H1 (cell line): ENCODE measurements around the gene AK6. TPM values are rescaled to one million over a fixed set of nuclear protein-coding genes. Genes with fewer than 3 reads are reported as not detected.

Experiments used
- CTCF ChIA-PET: fragments of 300-600 bp; sonication (Branson Sonifier 250); formaldehyde crosslinking; loops from one replicate; lab custom pipeline; 2021; ENCODE audit not compliant: partially characterized antibody; lab: Charles Lee
- POLR2A ChIA-PET: fragments of 300-600 bp; sonication (Branson Sonifier 250); formaldehyde crosslinking; loops from one replicate; lab custom pipeline; 2021; ENCODE audit warnings: inconsistent platforms; ENCODE audit not compliant: partially characterized antibody; lab: Charles Lee
- DNase-seq, 2 experiments: peaks; one replicate each; pipeline versions ENCODE4 v3.0.0 to v3.0.0-alpha.2; 2010 to 2022; ENCODE audit warnings: low spot score in 2 of 2, low read depth in 1 of 2, mixed read lengths in 1 of 2
- FAIRE-seq: peaks from 2 replicates; lab custom pipeline; 2011; peaks lifted over from hg19 to GRCh38; lab: Jason Lieb, UNC
- H2AFZ ChIP-seq: 2 replicates; pipeline ENCODE4 v1.8.1; 2012; ENCODE audit warnings: low read length, inconsistent platforms
- H2AK5ac ChIP-seq: 2 replicates; pipeline ENCODE4 v1.6.1; 2013; ENCODE audit warnings: low read depth, low read length
- H2BK120ac ChIP-seq: replicated peaks from 2 replicates; pipeline ENCODE3; 2013; ENCODE audit warnings: low read depth, low read length, inconsistent platforms
- H2BK12ac ChIP-seq: 2 replicates; pipeline ENCODE4 v1.6.1; 2013; ENCODE audit warnings: low read depth, low read length
- H2BK15ac ChIP-seq: 2 replicates; pipeline ENCODE4 v1.6.1; 2013; ENCODE audit warnings: low read length
- H2BK20ac ChIP-seq: 2 replicates; pipeline ENCODE4 v1.6.1; 2013; ENCODE audit warnings: low read length
- H2BK5ac ChIP-seq: 2 replicates; pipeline ENCODE4 v1.6.1; 2013; ENCODE audit warnings: low read depth, low read length
- H3K14ac ChIP-seq: 2 replicates; pipeline ENCODE4 v1.6.1; 2013; ENCODE audit warnings: inconsistent platforms; ENCODE audit not compliant: insufficient read length
- H3K18ac ChIP-seq: 2 replicates; pipeline ENCODE4 v1.6.1; 2013; ENCODE audit warnings: low read length; ENCODE audit errors: extremely low read depth
- H3K23ac ChIP-seq: 2 replicates; pipeline ENCODE4 v1.6.1; 2013; ENCODE audit warnings: inconsistent platforms; ENCODE audit not compliant: insufficient read length
- H3K23me2 ChIP-seq: 2 replicates; pipeline ENCODE4 v1.6.1; 2013; ENCODE audit warnings: low read depth, low read length
- H3K27ac ChIP-seq: 2 replicates; pipeline ENCODE4 v1.6.1; 2011; ENCODE audit warnings: low read depth, low read length, inconsistent platforms
- H3K27me3 ChIP-seq, 4 experiments: replicated peaks in 1 of 4; 1 replicate in 1 of 4; 2 replicates in 3 of 4; pipeline versions ENCODE4 v1.6.1 to v1.8.1; 2011 to 2013; ENCODE audit warnings: low read length in 3 of 4, mild to moderate bottlenecking in 3 of 4, inconsistent platforms in 2 of 4, mixed read lengths in 2 of 4, moderate library complexity in 1 of 4; ENCODE audit not compliant: control insufficient read depth in 3 of 4, insufficient read depth in 3 of 4; ENCODE audit errors: extremely low read depth in 1 of 4
- H3K36me3 ChIP-seq, 4 experiments: 2 replicates each; pipeline versions ENCODE4 v1.6.1 to v1.8.1; 2011 to 2013; ENCODE audit warnings: mild to moderate bottlenecking in 4 of 4, low read length in 3 of 4, moderate library complexity in 2 of 4, control low read depth in 1 of 4, inconsistent platforms in 1 of 4; ENCODE audit not compliant: insufficient read depth in 4 of 4, control insufficient read depth in 2 of 4
- H3K4ac ChIP-seq: replicated peaks from 2 replicates; pipeline ENCODE3; 2013; ENCODE audit warnings: low read length, low read depth, mixed read lengths, inconsistent platforms; ENCODE audit not compliant: insufficient read length
- H3K4me1 ChIP-seq, 4 experiments: replicated peaks in 1 of 4; 1 replicate in 1 of 4; 2 replicates in 3 of 4; pipeline versions ENCODE4 v1.6.1 to v1.8.1; 2011 to 2013; ENCODE audit warnings: low read length in 3 of 4, inconsistent platforms in 2 of 4, mixed read lengths in 1 of 4; ENCODE audit not compliant: insufficient read depth in 4 of 4, control insufficient read depth in 3 of 4
- H3K4me2 ChIP-seq, 2 experiments: 2 replicates each; pipeline versions ENCODE4 v1.6.1 to v1.8.1; 2011 to 2013; ENCODE audit warnings: low read depth in 2 of 2, low read length in 2 of 2, control low read depth in 1 of 2, inconsistent platforms in 1 of 2, mild to moderate bottlenecking in 1 of 2; ENCODE audit not compliant: insufficient read depth in 1 of 2
- H3K4me3 ChIP-seq, 4 experiments: fragments of 200-600, 300-600 bp in 1 of 4; sonication (generic), shearing (Covaris generic), sonication (Bioruptor Twin) in 1 of 4; 2 replicates each; pipeline versions ENCODE4 v1.5.1 to v1.8.1; 2011 to 2016; ENCODE audit warnings: low read length in 4 of 4, low read depth in 3 of 4, control low read depth in 2 of 4, inconsistent platforms in 2 of 4, mild to moderate bottlenecking in 2 of 4, mixed read lengths in 1 of 4, moderate library complexity in 1 of 4; ENCODE audit not compliant: insufficient read depth in 2 of 4; ENCODE audit errors: extremely low read depth in 1 of 4
- H3K56ac ChIP-seq: replicated peaks from 2 replicates; pipeline ENCODE3; 2013; ENCODE audit warnings: low read depth, mild to moderate bottlenecking, mixed read lengths, low read length, inconsistent platforms; ENCODE audit not compliant: insufficient read length
- H3K79me1 ChIP-seq: 2 replicates; pipeline ENCODE4 v1.6.1; 2013; ENCODE audit warnings: low read depth, low read length, control low read depth
- H3K79me2 ChIP-seq, 2 experiments: 2 replicates each; pipeline versions ENCODE4 v1.6.1 to v1.8.1; 2012 to 2013; ENCODE audit warnings: low read length in 2 of 2, mild to moderate bottlenecking in 2 of 2, inconsistent platforms in 1 of 2; ENCODE audit not compliant: insufficient read depth in 2 of 2, control insufficient read depth in 1 of 2
- H3K9ac ChIP-seq, 4 experiments: replicated peaks in 1 of 4; 1 replicate in 1 of 4; 2 replicates in 3 of 4; pipeline versions ENCODE4 v1.6.1 to v1.8.1; 2011 to 2013; ENCODE audit warnings: low read depth in 3 of 4, low read length in 3 of 4, control low read depth in 2 of 4, mild to moderate bottlenecking in 2 of 4, moderate library complexity in 2 of 4, inconsistent platforms in 1 of 4; ENCODE audit errors: extremely low read depth in 1 of 4
- H3K9me3 ChIP-seq, 2 experiments: 2 replicates each; pipeline versions ENCODE4 v1.6.1 to v1.8.1; 2012 to 2013; ENCODE audit warnings: mild to moderate bottlenecking in 2 of 2, moderate library complexity in 2 of 2, control low read depth in 1 of 2, inconsistent platforms in 1 of 2, low read depth in 1 of 2, low read length in 1 of 2, mixed read lengths in 1 of 2; ENCODE audit not compliant: insufficient read depth in 2 of 2
- H4K20me1 ChIP-seq, 2 experiments: replicated peaks in 1 of 2; 2 replicates each; pipeline versions ENCODE3 to v1.8.1; 2011 to 2013; ENCODE audit warnings: inconsistent platforms in 2 of 2, low read length in 2 of 2, mild to moderate bottlenecking in 1 of 2; ENCODE audit not compliant: insufficient read depth in 2 of 2, control insufficient read depth in 1 of 2
- H4K5ac ChIP-seq: 2 replicates; pipeline ENCODE4 v1.6.1; 2013; ENCODE audit warnings: low read length, low read depth, mixed read lengths, inconsistent platforms; ENCODE audit not compliant: insufficient read length
- H4K8ac ChIP-seq: 2 replicates; pipeline ENCODE4 v1.8.0; 2013; ENCODE audit warnings: mild to moderate bottlenecking, moderate library complexity, low read length, inconsistent platforms; ENCODE audit not compliant: insufficient read depth; ENCODE audit errors: extremely low read depth
- H4K91ac ChIP-seq: replicated peaks from 2 replicates; pipeline ENCODE3; 2013; ENCODE audit warnings: low read length, mixed read lengths, inconsistent platforms; ENCODE audit not compliant: insufficient read length
- PHF8 ChIP-seq: fragments of 200-600 bp; sonication (generic); conservative IDR thresholded peaks from 2 replicates; pipeline ENCODE4 v1.7.1; 2012; ENCODE audit warnings: low read depth, mild to moderate bottlenecking, inconsistent platforms, low read length, moderate library complexity
- SAP30 ChIP-seq: fragments of 300-600 bp; sonication (generic); IDR thresholded peaks from 2 replicates; pipeline ENCODE4 v1.7.1; 2012; ENCODE audit warnings: low read length, moderate library complexity, mild to moderate bottlenecking, inconsistent platforms; ENCODE audit not compliant: insufficient read depth, insufficient replicate concordance
- WGBS, 2 experiments: shearing (Covaris generic) in 1 of 2; methylation state at CpG; one replicate each; pipeline versions ENCODE4 v1.1.6 to v1.1.7; 2013 to 2015; ENCODE audit warnings: low lambda C conversion rate in 2 of 2, mixed read lengths in 2 of 2, inconsistent platforms in 1 of 2, low coverage in 1 of 2, missing lambda C conversion rate in 1 of 2; ENCODE audit not compliant: insufficient replicate concordance in 2 of 2, insufficient coverage in 1 of 2, insufficient read length in 1 of 2; ENCODE audit errors: extremely low coverage in 1 of 2, missing lambda C conversion rate in 1 of 2; 5-methylcytosine and 5-hydroxymethylcytosine counted together
- polyA plus RNA-seq, 7 experiments: library from polyadenylated mRNA; depleted of rRNA in 3 of 7; stranded (reverse) in 5 of 7; unstranded in 2 of 7; fragments of >200 nt in 5 of 7; fragments of 200-250 nt in 2 of 7; gene quantifications; 1 replicate in 5 of 7; 2 replicates in 1 of 7; 4 replicates in 1 of 7; pipeline versions ENCODE4 v1.2.1 to v1.2.3, GENCODE V29; 2011 to 2013; ENCODE audit warnings: missing spikeins in 2 of 7, mixed read lengths in 2 of 7
- total RNA-seq: library from RNA; stranded (reverse); fragmentation: NEBNext Ultra II Directional; extraction: Animal tissue kit (Norgen Biotek cat#: 25700); gene quantifications from 2 replicates; pipeline ENCODE4 v1.2.1, GENCODE V29; 2021

The AK6 gene
- total and polyA plus RNA-seq, 2 of the 8 experiments (the other 6 are each of a cell fraction or from before 2014, with no cell fraction given), result 22.5 to 51.2 TPM

GRCh38 chr5:69309380-69309779 lies 59.9 kb downstream of the AK6 start:
- FAIRE-seq, result no peak
- no peak overlapping the region for H2BK12ac ChIP-seq

More at GRCh38 chr5:69309380-69309779, 59.9 kb downstream of the AK6 start:
- Histone ChIP-seq H3K79me2 (no peaks in the 10 kb centered on the region), H2BK20ac (no peak overlapping the region), H2BK15ac (no peak overlapping the region), H3K4ac (no peak overlapping the region), H4K91ac (no peak overlapping the region), H3K56ac (no peak overlapping the region), H2AFZ (no peak overlapping the region), H3K23me2 (no peaks in the 10 kb centered on the region), H4K20me1 (no peaks in the 10 kb centered on the region), H3K4me2 (no peak overlapping the region), H2AK5ac (no peak overlapping the region), H4K5ac (no peak overlapping the region), H3K18ac (no peak overlapping the region), H2BK120ac (no peak overlapping the region), H3K9me3 (0 out of 4 replicates have a peak, but pooled peaks cover 0 to 4% of the 10 kb centered on the region in 2 experiments), H3K4me3 (no peak overlapping the region), H3K27me3 (no peaks in the 10 kb centered on the region), H3K79me1 (no peaks in the 10 kb centered on the region), H3K4me1 (no peaks in the 10 kb centered on the region), H4K8ac (no peak overlapping the region), H3K14ac (no peak overlapping the region), H3K27ac (no peak overlapping the region), H3K23ac (no peak overlapping the region), H3K36me3 (peaks cover 0 to 3% (median 0%) of the 10 kb centered on the region in 4 experiments; a peak in 1 of 8 replicates), H3K9ac (no peak overlapping the region), H2BK5ac (no peak overlapping the region)
- no peak for DNase-seq
- TF ChIP-seq SAP30 (no peak), PHF8 (no peak)
- CTCF ChIA-PET, result interaction anchor here (0.8 to 1.2 kb wide), 2 partner anchors 18 to 26 kb away, joined by 3 read pairs; no protein-coding TSS in a partner anchor
- POLR2A ChIA-PET, result no interaction called here
- 93% methylated on average over 5 of the region's 5 CpGs; no CpG with 5 or more reads in 1 of the 2 experiments for WGBS, 2 experiments
